ENCODE data around the gene KDM8. TPM values are rescaled to one million over a fixed set of nuclear protein-coding genes. Genes with fewer than 3 reads are reported as not detected.

KDM8 gene
- total RNA-seq, 3 donors from 2014 or later (not counting 1 experiment from before 2014, with no cell fraction given): 11.4 to 17.9 (median 17.8) TPM

DNA sequence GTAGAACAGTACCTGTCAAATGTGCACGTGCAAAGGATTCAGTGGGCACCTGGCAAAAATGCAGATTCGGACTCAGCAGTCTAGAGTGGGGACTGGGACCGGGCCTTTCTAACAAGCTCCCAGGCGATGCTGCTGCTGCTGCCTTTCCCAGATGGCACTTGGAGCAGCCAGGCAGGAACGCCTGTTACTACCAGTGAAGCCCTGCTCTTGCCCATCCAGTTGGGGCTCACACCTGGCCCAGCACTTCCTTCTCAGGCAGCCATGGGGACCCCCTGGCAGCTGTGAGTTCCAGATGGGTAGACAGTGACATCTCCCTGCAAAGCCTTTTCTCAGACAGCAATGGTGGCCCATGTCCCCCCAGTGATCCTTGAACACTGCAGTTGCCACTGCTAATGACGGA, 30.4 kb downstream of the KDM8 start:
- WGBS (ENCODE audit: insufficient coverage): 80% methylated on average over 6 of the region's 6 CpGs
- Histone ChIP-seq H3K27ac (ENCODE audit: low read length) (peak overlapping the region; percentile 99), H3K36me3 (ENCODE audit: control insufficient read depth, insufficient read depth, low read length) (peaks cover 3% of the 10 kb centered on the region), H3K4me3 (ENCODE audit: low read length) (no peak overlapping the region), H3K9me3 (ENCODE audit: control insufficient read depth, insufficient read depth, low read length) (no peaks in the 10 kb centered on the region), H3K4me1 (ENCODE audit: control insufficient read depth, insufficient read depth, low read length) (peaks cover 100% of the 10 kb centered on the region), H3K27me3 (ENCODE audit: control insufficient read depth, insufficient read depth, low read length) (no peaks in the 10 kb centered on the region)
- H3K4me3 Mint-ChIP-seq: no peak overlapping the region
- peaks cover 68 to 70% of the 10 kb centered on the region in 2 donors for H3K4me1 Mint-ChIP-seq
- peak overlapping the region; percentile 94 to 100 for H3K27ac Mint-ChIP-seq
- H3K36me3 Mint-ChIP-seq: no peaks in the 10 kb centered on the region
- TF ChIP-seq, protein P1, sequence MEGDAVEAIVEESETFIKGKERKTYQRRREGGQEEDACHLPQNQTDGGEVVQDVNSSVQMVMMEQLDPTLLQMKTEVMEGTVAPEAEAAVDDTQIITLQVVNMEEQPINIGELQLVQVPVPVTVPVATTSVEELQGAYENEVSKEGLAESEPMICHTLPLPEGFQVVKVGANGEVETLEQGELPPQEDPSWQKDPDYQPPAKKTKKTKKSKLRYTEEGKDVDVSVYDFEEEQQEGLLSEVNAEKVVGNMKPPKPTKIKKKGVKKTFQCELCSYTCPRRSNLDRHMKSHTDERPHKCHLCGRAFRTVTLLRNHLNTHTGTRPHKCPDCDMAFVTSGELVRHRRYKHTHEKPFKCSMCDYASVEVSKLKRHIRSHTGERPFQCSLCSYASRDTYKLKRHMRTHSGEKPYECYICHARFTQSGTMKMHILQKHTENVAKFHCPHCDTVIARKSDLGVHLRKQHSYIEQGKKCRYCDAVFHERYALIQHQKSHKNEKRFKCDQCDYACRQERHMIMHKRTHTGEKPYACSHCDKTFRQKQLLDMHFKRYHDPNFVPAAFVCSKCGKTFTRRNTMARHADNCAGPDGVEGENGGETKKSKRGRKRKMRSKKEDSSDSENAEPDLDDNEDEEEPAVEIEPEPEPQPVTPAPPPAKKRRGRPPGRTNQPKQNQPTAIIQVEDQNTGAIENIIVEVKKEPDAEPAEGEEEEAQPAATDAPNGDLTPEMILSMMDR (IDR thresholded peaks at IDR 0.05): no peak
- intact Hi-C loops (cut with micrococcal nuclease): loop anchor here (2.0 kb wide), 3 partner anchors 21 to 167 kb away; no protein-coding TSS in a partner anchor
- no peaks in the 10 kb centered on the region for H3K9me3 Mint-ChIP-seq
- DNase-seq (no peak), ATAC-seq (no peak)
- no peaks in the 10 kb centered on the region for H3K27me3 Mint-ChIP-seq (ENCODE audit: low read depth in 2 of 2)

DNA sequence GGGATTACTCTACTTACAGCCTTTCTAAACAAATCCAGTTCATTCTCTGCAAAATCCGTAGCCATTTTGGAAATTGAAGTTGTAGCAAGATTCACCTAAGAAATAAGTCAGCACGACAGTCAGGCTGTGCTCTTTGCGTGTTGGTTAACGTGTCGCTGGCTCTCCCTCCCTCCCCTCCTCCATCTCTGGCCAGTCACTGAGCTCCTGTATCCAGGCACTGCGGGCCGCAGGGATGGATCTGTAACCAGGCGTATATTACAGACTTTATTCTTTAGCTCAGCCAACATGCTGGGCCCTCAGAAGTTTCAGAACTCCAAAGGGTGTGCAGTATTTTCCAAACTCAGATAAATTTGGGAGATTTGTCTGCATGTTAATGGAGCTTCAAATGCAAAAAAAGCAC, 30.8 kb downstream of the KDM8 start:
- H3K4me3 ChIP-seq (ENCODE audit: low read length): no peak overlapping the region
- intact Hi-C loops (cut with micrococcal nuclease): loop anchor here (2.0 kb wide), 3 partner anchors 21 to 167 kb away; no protein-coding TSS in a partner anchor

DNA sequence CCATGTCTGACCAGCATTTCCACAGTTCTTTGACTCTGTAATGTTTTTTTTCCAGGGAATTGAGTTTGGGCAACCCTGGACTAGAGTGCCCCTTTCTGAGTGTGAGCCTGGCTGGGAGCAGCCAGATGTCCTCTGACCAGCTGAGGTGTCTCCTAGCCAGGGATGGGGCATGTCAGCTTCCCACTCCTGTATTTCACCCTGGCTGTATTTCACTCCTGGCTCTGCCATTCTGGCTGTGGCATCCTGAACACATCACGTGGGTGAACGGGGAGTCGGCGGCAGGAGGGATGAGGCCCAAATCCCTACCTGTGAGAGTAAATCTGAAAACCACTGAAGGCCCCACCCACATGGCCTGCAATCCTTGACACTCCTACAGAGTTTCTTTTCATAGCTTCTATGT, 31.3 kb downstream of the KDM8 start:
- peaks cover 70 to 78% of the 10 kb centered on the region in 2 donors for H3K4me1 Mint-ChIP-seq

More for the DNA sequence above, 30.8 kb downstream of the KDM8 start:
- peak overlapping the region; percentile 94 to 100 for H3K27ac Mint-ChIP-seq
- WGBS (ENCODE audit: insufficient coverage): 92% methylated on average over 8 of the region's 8 CpGs
- Histone ChIP-seq H3K9me3 (ENCODE audit: control insufficient read depth, insufficient read depth, low read length) (no peaks in the 10 kb centered on the region), H3K36me3 (ENCODE audit: control insufficient read depth, insufficient read depth, low read length) (peaks cover 3% of the 10 kb centered on the region), H3K27me3 (ENCODE audit: control insufficient read depth, insufficient read depth, low read length) (no peaks in the 10 kb centered on the region), H3K27ac (ENCODE audit: low read length) (peak overlapping the region; percentile 99), H3K4me1 (ENCODE audit: control insufficient read depth, insufficient read depth, low read length) (peaks cover 100% of the 10 kb centered on the region)
- peaks cover 68 to 74% of the 10 kb centered on the region in 2 donors for H3K4me1 Mint-ChIP-seq
- DNase-seq: no peak
- H3K36me3 Mint-ChIP-seq: no peaks in the 10 kb centered on the region
- TF ChIP-seq, protein P1 (IDR thresholded peaks at IDR 0.05): no peak
- no peak for ATAC-seq
- no peaks in the 10 kb centered on the region for H3K27me3 Mint-ChIP-seq (ENCODE audit: low read depth in 2 of 2)
- no peaks in the 10 kb centered on the region for H3K9me3 Mint-ChIP-seq
- no peak overlapping the region for H3K4me3 Mint-ChIP-seq

More for the DNA sequence above, 31.3 kb downstream of the KDM8 start:
- no peak overlapping the region for H3K4me3 ChIP-seq (ENCODE audit: low read length)
- Mint-ChIP-seq H3K36me3 (no peaks in the 10 kb centered on the region), H3K4me3 (peak overlapping the region; percentile 85), H3K9me3 (no peaks in the 10 kb centered on the region), H3K27me3 (ENCODE audit: low read depth in 2 of 2) (no peaks in the 10 kb centered on the region), H3K27ac (peak overlapping the region; percentile 94 to 100)
- peaks cover 3% of the 10 kb centered on the region for H3K36me3 ChIP-seq (ENCODE audit: control insufficient read depth, insufficient read depth, low read length)
- H3K27ac ChIP-seq (ENCODE audit: low read length): peak overlapping the region; percentile 99
- 2% methylated on average over 4 of the region's 4 CpGs for WGBS (ENCODE audit: insufficient coverage)
- DNase-seq (no peak), ATAC-seq (no peak)
- no peaks in the 10 kb centered on the region for H3K27me3 ChIP-seq (ENCODE audit: control insufficient read depth, insufficient read depth, low read length)
- no peaks in the 10 kb centered on the region for H3K9me3 ChIP-seq (ENCODE audit: control insufficient read depth, insufficient read depth, low read length)
- H3K4me1 ChIP-seq (ENCODE audit: control insufficient read depth, insufficient read depth, low read length): peaks cover 100% of the 10 kb centered on the region
- intact Hi-C loops (cut with micrococcal nuclease): loop anchor here (2.0 kb wide), 3 partner anchors 20 to 166 kb away; no protein-coding TSS in a partner anchor
- TF ChIP-seq, protein P1 (IDR thresholded peaks at IDR 0.05): no peak
